Left ventricle myocardium superior (tissue), 1 donor: ENCODE data around the gene DOCK1. TPM values are rescaled to one million over a fixed set of nuclear protein-coding genes. Genes with fewer than 3 reads are reported as not detected.
"Not testable (repeated sequence)": the region's sequence is repeated elsewhere in the genome, so short reads cannot be mapped to it uniquely, and the experiment has no call there.

ENCODE experiments used
- ATAC-seq: fragments of 200-7000 bp; cut with Tn5 transposase; one replicate; pipeline ENCODE4 v1.9.1; 2020; ENCODE audit warnings: mild to moderate bottlenecking, moderate library complexity
- DNase-seq: peaks from one replicate; pipeline ENCODE4 v3.0.0-alpha.2; 2020
- intact Hi-C: fragments of 100-400 bp; cut with micrococcal nuclease; formaldehyde crosslinking; loops from one replicate; pipeline ENCODE4 v1.11.0; 2022
- total RNA-seq: library from RNA; stranded (reverse); fragmentation: NEBNext Ultra II Directional; extraction: Animal tissue kit (Norgen Biotek cat#: 25700); gene quantifications from one replicate; pipeline ENCODE4 v1.2.1, GENCODE V29; 2021
- donor health status: DM: no; HTN: yes; CAD: no; lungs with severe emphysema.

Gene DOCK1
- total RNA-seq, 1 donor from 2014 or later = 16.3 TPM

DNA sequence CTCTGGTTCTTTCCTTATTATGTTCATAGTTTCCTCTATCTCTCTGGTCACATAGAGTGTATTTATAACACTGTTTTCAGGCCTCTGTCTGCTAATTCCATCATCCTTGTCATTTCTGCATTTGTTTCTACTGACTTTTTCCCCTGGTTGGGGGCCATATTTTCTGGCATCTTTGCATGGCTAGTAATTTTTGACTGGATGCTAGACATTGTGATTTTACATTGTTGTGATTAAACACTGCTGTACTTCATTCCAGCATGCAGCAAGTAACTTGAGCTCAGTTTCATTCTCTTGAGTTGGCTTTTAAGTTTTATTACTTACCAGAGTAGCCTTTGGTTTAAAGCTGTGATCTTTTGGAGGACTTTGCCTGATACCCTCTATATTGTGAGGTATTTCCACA lies 6.8 kb upstream of the DOCK1 start:
- DNase-seq = no peak
- ATAC-seq = no peak
- intact Hi-C loops = no loop called here

DNA sequence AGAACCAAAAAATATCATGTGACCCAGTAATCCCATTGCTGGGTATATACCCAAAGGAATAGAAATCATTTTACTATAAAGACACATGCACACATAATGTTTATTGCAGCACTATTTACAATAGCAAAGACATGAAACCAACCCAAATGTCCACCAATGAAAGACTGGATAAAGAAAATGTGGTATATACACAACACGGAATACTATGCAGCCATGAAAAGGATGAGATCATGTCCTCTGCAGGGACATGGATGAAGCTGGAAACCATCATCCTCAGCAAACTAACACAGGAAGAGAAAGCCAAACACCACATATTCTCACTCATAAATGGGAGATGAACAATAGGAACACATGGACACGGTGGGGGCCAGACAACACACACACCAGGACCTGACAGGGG lies 5.7 kb upstream of the DOCK1 start:
- DNase-seq, intact Hi-C loops, ATAC-seq: not testable (repeated sequence)

DNA sequence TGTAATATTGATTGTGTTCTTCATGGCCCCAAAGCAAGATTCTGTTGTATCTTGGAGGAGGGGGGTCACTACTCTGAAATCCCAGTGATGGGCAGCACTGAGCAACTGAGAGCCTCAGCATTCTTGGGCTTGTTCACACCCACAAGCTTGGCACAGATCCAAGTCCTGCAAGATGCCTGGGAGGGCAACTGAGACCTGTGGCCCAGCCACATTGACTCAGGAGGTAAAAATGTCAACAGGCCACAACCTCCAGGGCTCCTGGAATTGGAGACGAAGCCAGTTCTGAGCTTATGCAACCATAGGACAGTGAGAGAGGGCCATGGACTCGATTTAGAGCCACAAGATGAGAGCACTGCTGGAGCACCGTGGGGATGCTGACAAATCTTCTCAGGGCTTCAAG lies 3.1 kb upstream of the DOCK1 start:
- intact Hi-C loops = no loop called here
- ATAC-seq (no peak), DNase-seq (no peak)

DNA sequence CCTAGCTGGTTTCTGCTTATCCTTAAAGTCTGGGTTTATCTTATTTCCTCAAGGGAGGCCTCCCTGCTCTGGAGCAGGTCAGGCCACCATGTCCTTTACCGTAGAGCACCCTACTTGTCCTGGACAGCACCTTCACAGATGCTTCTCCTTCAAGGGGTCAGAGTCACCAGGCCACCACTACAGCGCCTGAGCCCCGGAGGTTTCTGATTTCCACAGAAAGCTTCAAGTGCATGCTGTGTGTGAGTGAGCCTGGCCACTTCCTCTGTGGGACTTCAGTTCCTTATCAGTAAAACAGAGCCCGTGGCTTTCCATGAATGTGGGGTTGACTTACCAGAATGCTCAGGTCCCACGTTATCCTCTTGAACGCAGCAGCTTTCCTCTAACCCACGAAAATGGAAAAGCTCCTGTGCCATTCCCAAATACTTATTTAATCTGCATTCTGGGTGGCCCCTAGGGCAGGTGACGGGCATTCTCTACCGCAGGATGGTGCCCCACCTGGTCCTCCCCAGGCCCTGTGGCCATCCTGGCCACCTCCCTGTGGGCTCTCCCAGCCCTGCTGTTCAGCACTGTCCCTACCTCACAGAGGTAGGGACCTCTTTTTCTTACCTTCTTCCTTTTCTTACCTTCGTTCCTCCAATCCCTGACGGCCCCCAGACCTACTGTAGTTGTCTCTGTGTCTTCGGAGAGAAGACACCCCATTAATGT lies 1.4 kb upstream of the DOCK1 start:
- intact Hi-C loops = no loop called here
- ATAC-seq (no peak), DNase-seq (no peak)

- DNase-seq (no peak), ATAC-seq (no peak)
- intact Hi-C loops = no loop called here
Observed at GRCh38 chr10:126904516-126904817, 761 bp upstream of the DOCK1 start.

- ATAC-seq (peak; percentile 41), DNase-seq (peak; percentile 65)
- intact Hi-C loops = no loop called here
Observed at GRCh38 chr10:126905776-126906703, 812 bp downstream of the DOCK1 start.

- no peak for ATAC-seq
- DNase-seq = no peak
- intact Hi-C loops = no loop called here
Observed at GRCh38 chr10:126906704-126907422, 1.6 kb downstream of the DOCK1 start.

DNA sequence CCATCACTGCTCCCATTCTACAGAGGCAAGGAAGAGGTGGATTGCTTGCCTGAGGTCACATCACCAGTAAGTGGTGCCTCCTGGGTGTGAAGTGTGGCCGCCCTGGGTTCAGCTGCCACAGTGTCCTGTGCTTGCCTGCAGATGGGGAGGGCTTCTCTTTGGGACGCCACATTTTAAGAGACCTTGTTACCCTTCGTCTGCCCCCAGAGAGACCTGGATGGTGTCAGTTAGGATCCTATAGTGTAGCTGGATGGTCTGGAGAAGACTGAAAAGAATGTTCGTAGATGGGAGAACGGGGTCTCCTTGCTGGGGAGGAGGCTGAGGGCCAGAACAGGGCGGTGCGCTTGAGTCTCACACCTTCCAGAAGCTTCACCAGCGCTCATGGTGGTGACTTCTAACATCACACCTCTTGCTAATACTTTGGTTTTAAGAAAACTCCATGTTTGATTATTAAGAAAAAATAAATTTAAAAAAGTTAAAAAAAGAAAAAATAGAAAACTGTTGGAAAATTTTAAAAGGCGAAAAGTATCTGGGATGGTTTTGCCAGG lies 2.3 kb downstream of the DOCK1 start:
- intact Hi-C loops = no loop called here
- ATAC-seq (no peak), DNase-seq (no peak)

DNA sequence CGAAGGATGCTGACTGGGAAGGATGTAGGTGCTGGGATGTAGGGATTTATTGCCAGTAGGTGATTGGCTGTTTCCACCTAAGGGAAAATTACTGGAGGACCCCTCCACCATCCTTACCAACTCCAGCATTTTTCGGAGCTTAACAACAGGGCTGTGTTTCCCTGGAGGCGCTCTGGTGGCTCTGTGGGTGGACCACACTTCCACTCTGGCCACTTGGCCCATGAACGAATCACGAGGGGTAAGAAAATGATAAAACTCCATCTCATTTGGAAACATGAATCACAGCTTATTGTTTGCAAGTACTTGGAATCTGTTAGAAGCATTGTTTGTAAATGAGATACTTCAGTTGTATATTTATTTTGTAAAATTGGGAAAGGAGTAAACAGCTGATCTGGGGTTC lies 3.0 kb downstream of the DOCK1 start:
- intact Hi-C loops = no loop called here
- no peak for ATAC-seq
- no peak for DNase-seq

- intact Hi-C loops = no loop called here
- DNase-seq = no peak
- ATAC-seq = no peak
Observed at GRCh38 chr10:126908729-126909128, 3.5 kb downstream of the DOCK1 start.

GRCh38 chr10:126909147-126909546 lies 3.9 kb downstream of the DOCK1 start:
- no peak for DNase-seq
- intact Hi-C loops = no loop called here
- ATAC-seq = no peak

DNA sequence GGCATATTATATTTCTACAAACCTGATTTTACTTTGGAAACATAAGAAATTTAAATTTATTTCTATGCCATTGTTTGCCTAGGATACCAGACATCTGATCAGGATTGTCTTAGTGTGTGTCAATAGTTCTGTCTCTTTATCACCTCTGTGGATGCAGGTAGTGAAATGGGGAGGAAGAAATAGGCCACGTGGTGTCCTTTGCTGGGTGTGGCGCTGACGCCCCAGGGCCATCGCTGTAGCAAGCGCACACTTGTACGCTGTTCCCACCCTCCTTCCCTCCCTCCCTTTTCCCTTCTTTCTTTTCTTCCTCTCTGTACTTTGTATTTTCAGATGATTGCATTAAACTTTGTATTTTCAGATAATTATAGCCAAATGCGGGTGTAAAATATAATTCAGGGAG lies 5.0 kb downstream of the DOCK1 start:
- DNase-seq (no peak), ATAC-seq (no peak)
- intact Hi-C loops = no loop called here

DNA sequence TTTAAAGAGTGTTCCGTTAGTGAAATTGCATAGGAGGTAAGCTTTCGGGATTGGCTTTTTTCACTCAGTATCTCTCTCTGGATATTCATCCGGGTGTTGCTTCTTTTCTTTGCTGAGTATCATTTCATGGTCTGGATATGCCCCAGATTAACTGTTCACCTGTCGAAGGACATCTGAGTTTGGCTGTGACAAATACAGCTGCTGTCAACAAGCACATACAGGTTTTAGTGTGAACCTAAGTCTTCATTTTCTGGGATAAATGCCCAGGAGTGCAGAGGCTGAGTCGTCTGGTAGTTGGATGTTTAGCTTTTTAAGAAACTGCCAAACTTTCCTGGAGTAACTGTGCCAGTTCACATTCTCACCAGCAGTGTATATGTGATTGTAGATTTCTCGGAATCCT lies 5.6 kb downstream of the DOCK1 start:
- ATAC-seq (no peak), DNase-seq (no peak)
- intact Hi-C loops = no loop called here

- no peak for DNase-seq
- no peak for ATAC-seq
- intact Hi-C loops = no loop called here
Observed at GRCh38 chr10:126911301-126911700, 6.1 kb downstream of the DOCK1 start.

GRCh38 chr10:126913316-126913715 lies 8.1 kb downstream of the DOCK1 start:
- intact Hi-C loops = no loop called here
- DNase-seq (no peak), ATAC-seq (no peak)

GRCh38 chr10:126914561-126914960 lies 9.3 kb downstream of the DOCK1 start:
- no peak for DNase-seq
- no peak for ATAC-seq
- intact Hi-C loops = no loop called here

DNA sequence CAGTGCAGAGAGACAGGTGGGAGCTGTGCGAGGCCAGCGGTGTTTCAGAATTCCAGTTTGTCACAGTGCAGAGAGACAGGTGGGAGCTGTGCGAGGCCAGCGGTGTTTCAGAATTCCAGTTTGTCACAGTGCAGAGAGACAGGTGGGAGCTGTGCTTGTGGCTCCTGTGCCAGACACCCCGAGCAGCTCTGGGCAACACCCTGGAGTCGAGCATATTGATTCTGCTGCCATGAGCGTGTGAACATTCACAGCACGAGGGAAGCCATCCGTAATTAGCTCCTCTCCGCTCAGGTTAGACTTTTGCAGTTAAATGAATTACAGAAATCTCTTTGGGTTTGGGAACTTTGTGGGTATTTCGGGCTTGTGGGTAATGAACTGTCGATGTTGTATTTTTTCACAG lies 11.7 kb downstream of the DOCK1 start:
- DNase-seq, ATAC-seq, intact Hi-C loops: not testable (repeated sequence)

DNA sequence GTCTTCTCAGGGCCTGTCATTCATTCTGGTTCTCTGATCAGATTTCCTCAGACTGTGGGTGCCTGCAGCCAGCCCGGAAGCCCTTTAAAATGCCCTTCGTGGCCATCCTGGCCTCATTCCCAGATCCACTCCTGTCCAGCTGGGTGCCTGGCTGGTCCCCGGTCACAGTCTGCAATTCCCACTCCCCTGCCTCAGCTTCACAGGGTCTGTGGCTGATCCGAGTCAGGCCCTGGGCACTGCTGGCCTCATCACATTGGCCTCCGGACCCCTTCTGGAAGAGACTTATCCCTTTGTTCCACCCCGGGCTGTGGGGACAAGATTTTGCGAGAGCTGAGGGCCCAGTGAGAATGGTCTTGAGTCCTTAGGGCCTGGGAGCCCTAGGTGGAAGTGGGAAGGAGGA lies 12.1 kb downstream of the DOCK1 start:
- intact Hi-C loops = no loop called here
- DNase-seq = no peak
- peak; percentile 73 for ATAC-seq

GRCh38 chr10:126917975-126918908 lies 13.0 kb downstream of the DOCK1 start:
- DNase-seq (no peak), ATAC-seq (peak; percentile 36)

More at GRCh38 chr10:126917975-126918908, 13.0 kb downstream of the DOCK1 start:
- intact Hi-C loops = no loop called here
